SU-DHL-6 (cell line): ENCODE data around the gene ASPN.

Experiments used
- H2AFZ ChIP-seq: fragments of 200-600 bp; sonication (generic); 2 replicates; pipeline ENCODE4 v1.6.1; 2014; ENCODE audit warnings: low read depth, mild to moderate bottlenecking, moderate library complexity, mixed read lengths, antibody characterized with exemption, low read length; ENCODE audit not compliant: severe bottlenecking
- H3F3A ChIP-seq: fragments of 200-600 bp; shearing (Covaris generic); 2 replicates; pipeline ENCODE4 v1.6.0; 2016; ENCODE audit warnings: antibody characterized with exemption, mild to moderate bottlenecking; ENCODE audit not compliant: insufficient read depth
- H3K27ac ChIP-seq: fragments of 200-600 bp; sonication (generic); 2 replicates; pipeline ENCODE4 v1.5.1; 2016; ENCODE audit warnings: low read depth, mild to moderate bottlenecking, low read length, moderate library complexity, mixed read lengths
- H3K27me3 ChIP-seq: fragments of 200-600 bp; sonication (generic), shearing (Covaris generic); 2 replicates; pipeline ENCODE4 v1.6.0; 2014; ENCODE audit warnings: mild to moderate bottlenecking, low read length
- H3K36me3 ChIP-seq: fragments of 200-600 bp; sonication (generic); 2 replicates; pipeline ENCODE4 v1.6.1; 2014; ENCODE audit warnings: mild to moderate bottlenecking, low read length, mixed read lengths
- H3K4me2 ChIP-seq: fragments of 300-600, 200-600 bp; shearing (Covaris generic), sonication (generic); 2 replicates; pipeline ENCODE4 v1.6.0; 2014; ENCODE audit warnings: low read length, low read depth, mild to moderate bottlenecking; ENCODE audit not compliant: poor library complexity, severe bottlenecking
- H3K4me3 ChIP-seq: fragments of 200-600 bp; sonication (generic); 2 replicates; pipeline ENCODE4 v1.5.1; 2014; ENCODE audit warnings: antibody characterized with exemption, low read length, mild to moderate bottlenecking, mixed read lengths; ENCODE audit not compliant: insufficient read depth, poor library complexity, severe bottlenecking
- H3K79me2 ChIP-seq: fragments of 200-600 bp; sonication (generic); 2 replicates; pipeline ENCODE4 v1.6.1; 2014; ENCODE audit warnings: mild to moderate bottlenecking, low read length, moderate library complexity; ENCODE audit not compliant: insufficient read depth
- H3K9ac ChIP-seq: fragments of 200-600 bp; sonication (generic); 2 replicates; pipeline ENCODE4 v1.7.0; 2014; ENCODE audit warnings: mild to moderate bottlenecking, low read length
- H3K9me2 ChIP-seq: fragments of 200-600 bp; sonication (generic); replicated peaks from 2 replicates; pipeline ENCODE4 v1.6.1; 2014; ENCODE audit warnings: low read length; ENCODE audit not compliant: insufficient read depth
- H3K9me3 ChIP-seq: fragments of 200-600 bp; sonication (generic); 2 replicates; pipeline ENCODE4 v1.6.1; 2014; ENCODE audit warnings: low read length, mixed read lengths; ENCODE audit not compliant: insufficient read depth
- H4K20me1 ChIP-seq: fragments of 200-600 bp; sonication (generic); 2 replicates; pipeline ENCODE4 v1.6.1; 2014; ENCODE audit warnings: low read depth, mild to moderate bottlenecking, antibody characterized with exemption, low read length, moderate library complexity, mixed read lengths
- CTCF ChIP-seq: fragments of 200-600 bp; sonication (generic); IDR thresholded peaks from one replicate; pipeline ENCODE4 v1.5.1; 2017; ENCODE audit warnings: antibody characterized with exemption, mild to moderate bottlenecking, low read length, moderate library complexity; ENCODE audit not compliant: insufficient read depth, poor library complexity, severe bottlenecking
- EZH2phosphoT487 ChIP-seq: fragments of 200-600 bp; sonication (generic), shearing (Covaris generic); conservative IDR thresholded peaks from 2 replicates; pipeline ENCODE4 v1.6.1; 2018; ENCODE audit warnings: mild to moderate bottlenecking, antibody characterized with exemption, low read length, moderate library complexity, mixed read lengths

Gene ASPN

DNA sequence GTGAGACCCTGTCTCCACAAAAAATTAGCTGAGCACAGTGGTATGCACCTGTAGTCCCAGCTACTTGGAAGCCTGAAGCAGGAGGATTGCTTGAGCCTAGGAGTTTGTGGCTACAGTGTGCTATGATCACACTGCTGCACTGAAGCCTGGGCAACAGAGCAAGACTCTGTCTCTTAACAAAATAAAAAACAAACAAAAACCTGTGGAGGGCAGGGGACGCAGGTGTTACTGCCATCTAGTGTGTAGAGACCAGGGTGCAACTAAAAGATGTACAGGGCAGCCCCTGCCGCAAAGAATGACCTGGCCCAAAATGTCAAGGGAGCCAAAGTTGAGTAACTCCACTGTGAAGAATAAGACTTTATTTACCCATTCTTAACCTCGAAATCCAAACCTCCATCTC lies 27.1 kb downstream of the ASPN start:
- TF ChIP-seq EZH2phosphoT487 (no peak), CTCF (no peak)
- Histone ChIP-seq H2AFZ (no peak overlapping the region), H3K36me3 (no peaks in the 10 kb centered on the region), H4K20me1 (no peaks in the 10 kb centered on the region), H3K4me2 (no peak overlapping the region), H3K9me2 (no peaks in the 10 kb centered on the region), H3F3A (no peaks in the 10 kb centered on the region), H3K79me2 (no peaks in the 10 kb centered on the region), H3K9ac (no peak overlapping the region), H3K9me3 (no peaks in the 10 kb centered on the region), H3K4me3 (no peak overlapping the region), H3K27me3 (no peaks in the 10 kb centered on the region), H3K27ac (no peak overlapping the region)

GRCh38 chr9:92446536-92446935 lies 35.8 kb downstream of the ASPN start:
- no peaks in the 10 kb centered on the region for H3K79me2 ChIP-seq
- H3K9me2 ChIP-seq = no peaks in the 10 kb centered on the region
- no peak overlapping the region for H3K4me3 ChIP-seq
- no peaks in the 10 kb centered on the region for H3K36me3 ChIP-seq
- H3K9me3 ChIP-seq = no peaks in the 10 kb centered on the region
- TF ChIP-seq EZH2phosphoT487 = no peak
- no peak overlapping the region for H2AFZ ChIP-seq
- no peak overlapping the region for H3K27ac ChIP-seq
- H3F3A ChIP-seq = no peaks in the 10 kb centered on the region
- H4K20me1 ChIP-seq = no peaks in the 10 kb centered on the region
- no peaks in the 10 kb centered on the region for H3K27me3 ChIP-seq
- no peak overlapping the region for H3K4me2 ChIP-seq
- no peak overlapping the region for H3K9ac ChIP-seq

GRCh38 chr9:92444841-92445240 lies 37.5 kb downstream of the ASPN start:
- Histone ChIP-seq H3K4me2 (no peak overlapping the region), H3K9me3 (no peaks in the 10 kb centered on the region)

DNA sequence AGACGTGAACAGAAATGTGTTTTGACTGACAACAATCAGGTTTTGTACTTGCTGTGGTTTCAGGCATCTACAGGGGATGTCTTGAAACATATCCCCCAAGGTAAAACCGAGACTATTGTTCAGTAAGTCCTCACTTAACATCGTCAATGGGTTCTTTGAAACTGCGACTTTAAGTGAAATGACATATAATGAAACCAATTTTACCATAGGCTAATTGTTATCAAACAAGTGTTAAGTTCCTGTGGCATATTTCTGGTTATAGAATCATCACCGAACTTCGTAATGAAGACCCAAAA lies 41.6 kb downstream of the ASPN start:
- Histone ChIP-seq H3F3A (no peaks in the 10 kb centered on the region; the same call in 1 of the 2 replicates), H3K27me3 (no peaks in the 10 kb centered on the region)

More at GRCh38 chr9:92444841-92445240, 37.5 kb downstream of the ASPN start:
- no peak overlapping the region for H3K4me3 ChIP-seq
- no peaks in the 10 kb centered on the region for H3K27me3 ChIP-seq
- H3F3A ChIP-seq = no peaks in the 10 kb centered on the region
- TF ChIP-seq CTCF = no peak
- TF ChIP-seq EZH2phosphoT487 = no peak
- H3K36me3 ChIP-seq = no peaks in the 10 kb centered on the region
- H3K9me2 ChIP-seq = no peaks in the 10 kb centered on the region
- no peak overlapping the region for H2AFZ ChIP-seq
- H3K27ac ChIP-seq = no peak overlapping the region
- no peak overlapping the region for H3K9ac ChIP-seq
- no peaks in the 10 kb centered on the region for H3K79me2 ChIP-seq
- no peaks in the 10 kb centered on the region for H4K20me1 ChIP-seq

More for the DNA sequence above, 41.6 kb downstream of the ASPN start:
- Histone ChIP-seq H3K9me3 (no peaks in the 10 kb centered on the region), H3K9ac (no peak overlapping the region), H3K9me2 (no peaks in the 10 kb centered on the region), H3K36me3 (no peaks in the 10 kb centered on the region), H3K4me2 (no peak overlapping the region), H3K79me2 (peaks cover 4% of the 10 kb centered on the region; the same call in 1 of the 2 replicates), H3K4me3 (no peak overlapping the region), H3K27ac (no peak overlapping the region), H4K20me1 (no peaks in the 10 kb centered on the region), H2AFZ (no peak overlapping the region)
- TF ChIP-seq CTCF (no peak), EZH2phosphoT487 (no peak)
